Psoas muscle (tissue), 8 donors: ENCODE results near the gene TIGD3. TPM values are rescaled to one million over a fixed set of nuclear protein-coding genes. Genes with fewer than 3 reads are reported as not detected.

Experiments
- ATAC-seq, 4 donors: fragments of 200-7000 bp; cut with Tn5 transposase; one replicate each; pipeline ENCODE4 v1.9.1; 2020; ENCODE audit warnings: moderate library complexity in 3 of 4, mild to moderate bottlenecking in 2 of 4
- DNase-seq, 2 donors: peaks; one replicate each; pipeline ENCODE4 v3.0.0-alpha.2; 2020
- H3K27ac ChIP-seq: fragments of 200-600 bp; one replicate; pipeline ENCODE4 v1.8.0; 2022
- H3K27me3 ChIP-seq, 3 donors: fragments of 200-600 bp in 1 of 3; one replicate each; pipeline versions ENCODE4 v1.6.1 to v1.8.0; 2013 to 2022; ENCODE audit warnings: low read length in 2 of 3, mild to moderate bottlenecking in 2 of 3, moderate library complexity in 1 of 3; ENCODE audit not compliant: insufficient read depth in 3 of 3
- H3K36me3 ChIP-seq, 2 donors: fragments of 200-600 bp in 1 of 2; one replicate each; pipeline versions ENCODE4 v1.6.1 to v1.8.0; 2013 to 2022; ENCODE audit warnings: low read depth in 1 of 2, mild to moderate bottlenecking in 1 of 2, moderate library complexity in 1 of 2; ENCODE audit not compliant: insufficient read depth in 1 of 2
- H3K4me1 ChIP-seq: fragments of 200-600 bp; one replicate; pipeline ENCODE4 v1.8.0; 2022
- H3K4me3 ChIP-seq: fragments of 200-600 bp; one replicate; pipeline ENCODE4 v1.8.0; 2022; ENCODE audit warnings: mild to moderate bottlenecking
- H3K9me3 ChIP-seq: fragments of 200-600 bp; one replicate; pipeline ENCODE4 v1.8.0; 2022
- CTCF ChIP-seq: fragments of 200-600 bp; IDR thresholded peaks from one replicate; pipeline ENCODE4 v1.8.0; 2022; ENCODE audit warnings: antibody characterized with exemption
- WGBS, 3 donors: extraction: QIAGEN DNeasy Blood & Tissue Kit; methylation state at CpG; one replicate each; pipeline versions ENCODE4 v1.1.6 to v1.1.7; 2013; 5-methylcytosine and 5-hydroxymethylcytosine counted together
- intact Hi-C, 2 donors: fragments of 100-400 bp; cut with DNase I; formaldehyde crosslinking; loops; one replicate each; pipeline versions ENCODE4 v1.11.0 to v1.14.2; 2022
- polyA plus RNA-seq, 3 donors: library from polyadenylated mRNA; stranded (reverse); fragments of 200-250 nt; gene quantifications; one replicate each; pipeline ENCODE4 v1.2.3, GENCODE V29; 2013
- total RNA-seq, 4 donors: library from RNA; stranded (reverse); fragmentation: NEBNext Ultra II Directional in 2 of 4; extraction: Animal tissue kit (Norgen Biotek cat#: 25700) in 2 of 4; gene quantifications; one replicate each; pipeline versions ENCODE4 v1.2.1 to v1.2.4, GENCODE V29; 2021 to 2023
- donor health status: healthy with polysubstance abuse.
- donor health status: DM: no; HTN: no; CAD: no; lungs with moderate emphysema.
- donor health status: Bipolar disorder and iron deficiency.
- donor health status: healthy.
- donor health status: DM: yes; HTN: yes; CAD: no.
- donor health status: DM: no; HTN: no; CAD: no.
- donor health status: DM: no; HTN: no; CAD: no.
- donor health status: DM: yes; HTN: yes; CAD: no.

The TIGD3 gene
- total and polyA plus RNA-seq, 7 donors = 0.05 to 0.25 (median 0.09) TPM; not detected in 3

- ATAC-seq = peak; percentile 3 to 7 (median 6)
- WGBS, 3 donors = 1 to 3% (median 2%) methylated on average over 31 to 47 of the region's 47 CpGs
- H3K27ac ChIP-seq = peak overlapping the region; percentile 3
- no peaks in the 10 kb centered on the region for H3K27me3 ChIP-seq
- peaks cover 4 to 31% of the 10 kb centered on the region in 2 donors for H3K36me3 ChIP-seq
- H3K4me1 ChIP-seq = peaks cover 31% of the 10 kb centered on the region
- no peaks in the 10 kb centered on the region for H3K9me3 ChIP-seq
- H3K4me3 ChIP-seq = peak overlapping the region; percentile 77
- DNase-seq = peak in 1 of 2 donors; percentile 65
- no peak for TF ChIP-seq CTCF
- intact Hi-C loops = loop anchor here in 1 of 2 donors (5.0 kb wide), 1 partner anchor 167 kb away; no protein-coding TSS in a partner anchor
These were observed 643 bp downstream of the TIGD3 start for GRCh38 chr11:65355013-65355775.

GRCh38 chr11:65355776-65356393 lies 1.3 kb downstream of the TIGD3 start:
- DNase-seq (peak; percentile 52 to 61), ATAC-seq (peak in 3 of 4 donors; percentile 20 to 30 (median 23))
- Histone ChIP-seq H3K27ac (peak overlapping the region; percentile 39), H3K27me3 (no peaks in the 10 kb centered on the region), H3K4me3 (peak overlapping the region; percentile 77), H3K4me1 (peaks cover 31% of the 10 kb centered on the region), H3K36me3 (peaks cover 4 to 24% of the 10 kb centered on the region in 2 donors), H3K9me3 (no peaks in the 10 kb centered on the region)
- intact Hi-C loops = loop anchor here in 1 of 2 donors (5.0 kb wide), 1 partner anchor 166 kb away; no protein-coding TSS in a partner anchor
- 21 to 32% (median 24%) methylated on average over 29 to 35 of the region's 35 CpGs for WGBS, 3 donors
- no peak for TF ChIP-seq CTCF

- ATAC-seq (peak; percentile 68 to 84 (median 76)), DNase-seq (peak; percentile 61 to 87)
- Histone ChIP-seq H3K27me3 (no peaks in the 10 kb centered on the region), H3K4me3 (peak overlapping the region; percentile 77), H3K9me3 (no peaks in the 10 kb centered on the region), H3K27ac (peak overlapping the region; percentile 39), H3K4me1 (peaks cover 31% of the 10 kb centered on the region), H3K36me3 (peaks cover 4 to 18% of the 10 kb centered on the region in 2 donors)
- WGBS, 3 donors = 39 to 47% (median 42%) methylated on average over 30 of the region's 30 CpGs
- intact Hi-C loops = loop anchor here in 1 of 2 donors (5.0 kb wide), 1 partner anchor 166 kb away; no protein-coding TSS in a partner anchor
- no peak for TF ChIP-seq CTCF
These were observed 1.9 kb downstream of the TIGD3 start for GRCh38 chr11:65356394-65356972.

GRCh38 chr11:65357856-65358356 lies 3.4 kb downstream of the TIGD3 start:
- Histone ChIP-seq H3K9me3 (no peaks in the 10 kb centered on the region), H3K27me3 (no peaks in the 10 kb centered on the region), H3K36me3 (peaks cover 0 to 6% of the 10 kb centered on the region in 2 donors), H3K4me3 (no peak overlapping the region), H3K4me1 (peaks cover 31% of the 10 kb centered on the region), H3K27ac (no peak overlapping the region)
- intact Hi-C loops = loop anchor here in 1 of 2 donors (5.0 kb wide), 1 partner anchor 164 kb away; no protein-coding TSS in a partner anchor
- ATAC-seq (no peak), DNase-seq (no peak)
- no peak for TF ChIP-seq CTCF
- 67 to 93% (median 87%) methylated on average over 8 of the region's 8 CpGs for WGBS, 3 donors
